NOMO-1 treated with dmso at 0.1 percent for 144 hours (cell line): ENCODE results near the gene FTO.

ENCODE experiments used
- DNase-seq: peaks from one replicate; lab custom pipeline; 2025; ENCODE audit not compliant: unreplicated experiment; lab: John Stamatoyannopoulos, UW

Gene FTO

GRCh38 chr16:54040975-54041374 is 337.0 kb downstream of the FTO start:
- no peak for DNase-seq

- DNase-seq: no peak
Measured at GRCh38 chr16:54048586-54049495, 344.9 kb downstream of the FTO start.

GRCh38 chr16:54049591-54050458 is 345.9 kb downstream of the FTO start:
- no peak for DNase-seq

GRCh38 chr16:54050459-54051210 is 346.7 kb downstream of the FTO start:
- peak; percentile 82 for DNase-seq

GRCh38 chr16:54051821-54052220 is 347.9 kb downstream of the FTO start:
- DNase-seq: no peak

GRCh38 chr16:54052271-54052670 is 348.3 kb downstream of the FTO start:
- DNase-seq: no peak

- DNase-seq: no peak
Measured at GRCh38 chr16:54053891-54054820, 350.2 kb downstream of the FTO start.

GRCh38 chr16:54055191-54055590 is 351.2 kb downstream of the FTO start:
- no peak for DNase-seq

- no peak for DNase-seq
Measured at GRCh38 chr16:54055864-54056263, 351.9 kb downstream of the FTO start.

- no peak for DNase-seq
Measured at GRCh38 chr16:54056921-54057320, 353.0 kb downstream of the FTO start.

GRCh38 chr16:54059319-54059718 is 355.4 kb downstream of the FTO start:
- no peak for DNase-seq

GRCh38 chr16:54060599-54061421 is 356.9 kb downstream of the FTO start:
- no peak for DNase-seq

- DNase-seq: no peak
Measured at GRCh38 chr16:54061454-54061853, 357.5 kb downstream of the FTO start.

- DNase-seq: no peak
Measured at GRCh38 chr16:54062361-54063278, 358.7 kb downstream of the FTO start.

- no peak for DNase-seq
Measured at GRCh38 chr16:54063279-54063773, 359.4 kb downstream of the FTO start.

GRCh38 chr16:54066451-54067105 is 362.6 kb downstream of the FTO start:
- DNase-seq: no peak

GRCh38 chr16:54067322-54068065 is 363.5 kb downstream of the FTO start:
- no peak for DNase-seq
